ENCODE measurements around the gene PPP2R2C. TPM values are rescaled to one million over a fixed set of nuclear protein-coding genes. Genes with fewer than 3 reads are reported as not detected.

PPP2R2C gene
- total RNA-seq (not detected), polyA plus RNA-seq (not detected)

GRCh38 chr4:6472387-6473263, at the start of gene PPP2R2C:
Gene PPP2R2C, minus strand, starts transcription at chr4:6472614. Its CDS starts 385 bp downstream, at chr4:6472229.
- H3K9me3 Mint-ChIP-seq, result peaks cover 0 to 5% (median 0%) of the 10 kb centered on the region in 8 donors
- Histone ChIP-seq H3K4me3 (ENCODE audit: low read length in 2 of 2) (no peak within 1 kb of the TSS), H3K4me1 (ENCODE audit: insufficient read depth, low read length) (no peaks in the 10 kb centered on the region), H3K27ac (ENCODE audit: low read depth, low read length) (no peak within 1 kb of the TSS), H3K36me3 (ENCODE audit: insufficient read depth, low read length) (no peaks in the 10 kb centered on the region), H3K27me3 (ENCODE audit: insufficient read depth, low read length) (peaks cover 24% of the 10 kb centered on the region), H3K9me3 (ENCODE audit: control insufficient read depth in 1 of 2, low read length in 2 of 2) (no peaks in the 10 kb centered on the region)
- POLR2A ChIA-PET (ENCODE audit: partially characterized antibody), result no interaction called here
- no peaks in the 10 kb centered on the region for H3K36me3 Mint-ChIP-seq
- intact Hi-C loops (cut with micrococcal nuclease), result no loop called here
- H3K4me3 Mint-ChIP-seq, result peak within 1 kb of the TSS in 5 of 8 donors; percentile 12 to 65 (median 41)
- H3K4me1 Mint-ChIP-seq, result peaks cover 2 to 7% (median 4%) of the 10 kb centered on the region in 4 donors
- no peak for DNase-seq
- peaks cover 36 to 42% of the 10 kb centered on the region in 2 donors for H3K27me3 Mint-ChIP-seq
- CTCF ChIA-PET (ENCODE audit: partially characterized antibody), result interaction anchor here (0.7 kb wide), 1 partner anchor 9 kb away, joined by 3 read pairs; no protein-coding TSS in a partner anchor
- H3K27ac Mint-ChIP-seq, result peak within 1 kb of the TSS in 1 of 7 donors; percentile 7

DNA sequence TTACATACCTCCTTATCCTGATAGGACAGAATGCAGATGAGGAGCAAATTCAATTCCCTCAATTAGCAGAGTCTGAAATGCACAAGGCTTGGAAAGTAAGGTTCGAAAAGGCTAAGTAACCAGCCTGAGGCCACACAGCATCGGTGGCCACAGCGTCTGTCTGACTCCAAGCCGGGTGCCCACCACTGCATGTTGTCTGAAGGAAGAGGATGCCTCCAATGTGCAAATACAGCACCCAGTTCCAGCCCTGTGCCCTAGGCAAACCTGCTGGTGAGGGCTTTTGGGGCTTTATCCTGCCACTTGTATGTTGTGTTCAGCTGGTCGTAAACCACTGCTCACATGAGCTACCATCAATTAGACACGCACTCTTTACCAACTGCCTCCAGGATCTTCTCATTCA, 48.6 kb upstream of the PPP2R2C start:
- H3K27ac ChIP-seq (ENCODE audit: low read depth, low read length), result no peak overlapping the region
- no peaks in the 10 kb centered on the region for H3K36me3 ChIP-seq (ENCODE audit: insufficient read depth, low read length)
- Mint-ChIP-seq H3K36me3 (no peaks in the 10 kb centered on the region), H3K27ac (no peak overlapping the region), H3K4me1 (no peaks in the 10 kb centered on the region), H3K9me3 (peaks cover 0 to 5% (median 0%) of the 10 kb centered on the region in 8 donors), H3K4me3 (no peak overlapping the region), H3K27me3 (peaks cover 1 to 16% of the 10 kb centered on the region in 2 donors)
- H3K4me3 ChIP-seq (ENCODE audit: low read length in 2 of 2), result no peak overlapping the region
- CTCF ChIA-PET (ENCODE audit: partially characterized antibody), result no interaction called here
- intact Hi-C loops (cut with micrococcal nuclease), result no loop called here
- DNase-seq, result no peak
- H3K9me3 ChIP-seq (ENCODE audit: control insufficient read depth in 1 of 2, low read length in 2 of 2), result no peaks in the 10 kb centered on the region
- POLR2A ChIA-PET (ENCODE audit: partially characterized antibody), result no interaction called here
- no peaks in the 10 kb centered on the region for H3K27me3 ChIP-seq (ENCODE audit: insufficient read depth, low read length)
- no peaks in the 10 kb centered on the region for H3K4me1 ChIP-seq (ENCODE audit: insufficient read depth, low read length)

GRCh38 chr4:6520051-6520636, 47.7 kb upstream of the PPP2R2C start:
- Mint-ChIP-seq H3K4me3 (no peak overlapping the region), H3K27ac (no peak overlapping the region)

GRCh38 chr4:6517171-6517570, 44.8 kb upstream of the PPP2R2C start:
- no peaks in the 10 kb centered on the region for H3K27me3 ChIP-seq (ENCODE audit: insufficient read depth, low read length)
- peaks cover 1 to 14% of the 10 kb centered on the region in 2 donors for H3K27me3 Mint-ChIP-seq
- H3K36me3 Mint-ChIP-seq, result no peaks in the 10 kb centered on the region
- POLR2A ChIA-PET (ENCODE audit: partially characterized antibody), result no interaction called here
- no peaks in the 10 kb centered on the region for H3K9me3 ChIP-seq (ENCODE audit: control insufficient read depth in 1 of 2, low read length in 2 of 2)
- CTCF ChIA-PET (ENCODE audit: partially characterized antibody), result no interaction called here
- no peak overlapping the region for H3K27ac ChIP-seq (ENCODE audit: low read depth, low read length)
- H3K27ac Mint-ChIP-seq, result no peak overlapping the region
- DNase-seq, result no peak
- H3K4me3 ChIP-seq (ENCODE audit: low read length in 2 of 2), result no peak overlapping the region
- H3K36me3 ChIP-seq (ENCODE audit: insufficient read depth, low read length), result no peaks in the 10 kb centered on the region
- no peak overlapping the region for H3K4me3 Mint-ChIP-seq
- peaks cover 0 to 16% (median 2%) of the 10 kb centered on the region in 8 donors for H3K9me3 Mint-ChIP-seq
- H3K4me1 Mint-ChIP-seq, result no peaks in the 10 kb centered on the region
- intact Hi-C loops (cut with micrococcal nuclease), result no loop called here
- H3K4me1 ChIP-seq (ENCODE audit: insufficient read depth, low read length), result no peaks in the 10 kb centered on the region

More at GRCh38 chr4:6520051-6520636, 47.7 kb upstream of the PPP2R2C start:
- no peak overlapping the region for H3K27ac ChIP-seq (ENCODE audit: low read depth, low read length)
- no peak for DNase-seq
- intact Hi-C loops (cut with micrococcal nuclease), result no loop called here
- Mint-ChIP-seq H3K9me3 (peaks cover 0 to 5% (median 0%) of the 10 kb centered on the region in 8 donors), H3K36me3 (no peaks in the 10 kb centered on the region), H3K27me3 (peaks cover 1 to 14% of the 10 kb centered on the region in 2 donors), H3K4me1 (no peaks in the 10 kb centered on the region)
- H3K36me3 ChIP-seq (ENCODE audit: insufficient read depth, low read length), result no peaks in the 10 kb centered on the region
- H3K27me3 ChIP-seq (ENCODE audit: insufficient read depth, low read length), result no peaks in the 10 kb centered on the region
- ChIA-PET CTCF (ENCODE audit: partially characterized antibody) (no interaction called here), POLR2A (ENCODE audit: partially characterized antibody) (no interaction called here)
- H3K4me1 ChIP-seq (ENCODE audit: insufficient read depth, low read length), result no peaks in the 10 kb centered on the region
- no peak overlapping the region for H3K4me3 ChIP-seq (ENCODE audit: low read length in 2 of 2)
- H3K9me3 ChIP-seq (ENCODE audit: control insufficient read depth in 1 of 2, low read length in 2 of 2), result no peaks in the 10 kb centered on the region

DNA sequence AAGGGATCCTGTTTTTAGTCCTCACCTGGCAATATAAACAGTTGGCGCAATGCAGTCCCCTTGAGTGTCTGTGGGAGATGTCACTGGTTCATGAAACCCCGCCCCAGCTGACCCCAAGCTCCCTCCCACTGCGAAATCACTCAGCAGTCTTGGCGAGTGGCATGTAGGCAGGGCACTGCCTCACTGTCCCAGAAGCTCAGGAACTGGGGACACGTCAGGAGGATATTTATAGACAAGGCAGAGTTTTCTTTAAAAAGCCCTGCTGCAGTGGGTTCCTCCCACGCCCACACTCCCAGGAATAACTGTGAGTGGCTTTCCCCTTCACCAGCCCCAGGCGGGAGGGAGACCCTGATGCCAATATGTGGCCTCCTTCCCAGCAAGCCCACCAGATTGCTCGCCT, 44.3 kb upstream of the PPP2R2C start:
- Histone ChIP-seq H3K27ac (ENCODE audit: low read depth, low read length) (no peak overlapping the region), H3K4me3 (ENCODE audit: low read length in 2 of 2) (no peak overlapping the region), H3K9me3 (ENCODE audit: control insufficient read depth in 1 of 2, low read length in 2 of 2) (no peaks in the 10 kb centered on the region), H3K27me3 (ENCODE audit: insufficient read depth, low read length) (no peaks in the 10 kb centered on the region), H3K4me1 (ENCODE audit: insufficient read depth, low read length) (no peaks in the 10 kb centered on the region), H3K36me3 (ENCODE audit: insufficient read depth, low read length) (no peaks in the 10 kb centered on the region)
- Mint-ChIP-seq H3K27me3 (peaks cover 1 to 14% of the 10 kb centered on the region in 2 donors), H3K27ac (no peak overlapping the region), H3K9me3 (peaks cover 0 to 16% (median 2%) of the 10 kb centered on the region in 8 donors), H3K36me3 (no peaks in the 10 kb centered on the region), H3K4me3 (no peak overlapping the region), H3K4me1 (no peaks in the 10 kb centered on the region)
- no peak for DNase-seq
- POLR2A ChIA-PET (ENCODE audit: partially characterized antibody), result no interaction called here
- intact Hi-C loops (cut with micrococcal nuclease), result no loop called here
- CTCF ChIA-PET (ENCODE audit: partially characterized antibody), result no interaction called here

- Mint-ChIP-seq H3K9me3 (peaks cover 0 to 16% (median 2%) of the 10 kb centered on the region in 8 donors), H3K36me3 (no peaks in the 10 kb centered on the region), H3K4me1 (no peaks in the 10 kb centered on the region), H3K27me3 (peaks cover 1 to 11% of the 10 kb centered on the region in 2 donors), H3K27ac (no peak overlapping the region), H3K4me3 (no peak overlapping the region)
- H3K36me3 ChIP-seq (ENCODE audit: insufficient read depth, low read length), result no peaks in the 10 kb centered on the region
- H3K4me1 ChIP-seq (ENCODE audit: insufficient read depth, low read length), result no peaks in the 10 kb centered on the region
- no peaks in the 10 kb centered on the region for H3K27me3 ChIP-seq (ENCODE audit: insufficient read depth, low read length)
- POLR2A ChIA-PET (ENCODE audit: partially characterized antibody), result no interaction called here
- no peak overlapping the region for H3K27ac ChIP-seq (ENCODE audit: low read depth, low read length)
- H3K9me3 ChIP-seq (ENCODE audit: control insufficient read depth in 1 of 2, low read length in 2 of 2), result no peaks in the 10 kb centered on the region
- DNase-seq, result no peak
- CTCF ChIA-PET (ENCODE audit: partially characterized antibody), result no interaction called here
- H3K4me3 ChIP-seq (ENCODE audit: low read length in 2 of 2), result no peak overlapping the region
- intact Hi-C loops (cut with micrococcal nuclease), result no loop called here
These were observed 43.9 kb upstream of the PPP2R2C start for GRCh38 chr4:6516281-6516680.

DNA sequence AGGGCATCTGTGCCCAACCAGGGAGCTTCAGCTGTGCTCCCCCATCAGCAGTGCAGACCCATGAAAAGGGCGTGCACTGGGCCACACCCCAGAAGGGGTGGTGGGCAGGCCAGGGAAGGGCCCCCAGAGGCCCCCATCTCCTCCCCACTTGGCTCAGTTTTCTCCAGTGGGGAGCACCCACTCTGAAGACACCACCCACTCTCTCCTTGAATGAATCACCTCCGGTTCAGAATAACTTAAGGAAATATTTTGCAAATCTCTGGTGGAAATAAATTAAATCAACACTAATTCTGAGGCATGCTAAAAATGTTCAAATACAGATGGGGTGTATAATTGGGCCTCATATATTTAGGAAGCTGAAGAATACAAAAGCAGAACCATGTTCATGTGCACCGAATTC, 41.3 kb upstream of the PPP2R2C start:
- Histone ChIP-seq H3K36me3 (ENCODE audit: insufficient read depth, low read length) (no peaks in the 10 kb centered on the region), H3K4me3 (ENCODE audit: low read length in 2 of 2) (no peak overlapping the region), H3K27ac (ENCODE audit: low read depth, low read length) (no peak overlapping the region), H3K4me1 (ENCODE audit: insufficient read depth, low read length) (no peaks in the 10 kb centered on the region), H3K9me3 (ENCODE audit: control insufficient read depth in 1 of 2, low read length in 2 of 2) (no peaks in the 10 kb centered on the region), H3K27me3 (ENCODE audit: insufficient read depth, low read length) (no peaks in the 10 kb centered on the region)
- no peak overlapping the region for H3K27ac Mint-ChIP-seq
- CTCF ChIA-PET (ENCODE audit: partially characterized antibody), result no interaction called here
- no peak for DNase-seq
- H3K36me3 Mint-ChIP-seq, result no peaks in the 10 kb centered on the region
- H3K4me1 Mint-ChIP-seq, result peaks cover 0 to 4% (median under 1%) of the 10 kb centered on the region in 4 donors
- POLR2A ChIA-PET (ENCODE audit: partially characterized antibody), result no interaction called here
- H3K4me3 Mint-ChIP-seq, result no peak overlapping the region
- H3K9me3 Mint-ChIP-seq, result peaks cover 0 to 18% (median 6%) of the 10 kb centered on the region in 8 donors
- intact Hi-C loops (cut with micrococcal nuclease), result no loop called here
- H3K27me3 Mint-ChIP-seq, result peaks cover 6 to 9% of the 10 kb centered on the region in 2 donors
